ENCODE measurements around the gene PKN1.

DNA sequence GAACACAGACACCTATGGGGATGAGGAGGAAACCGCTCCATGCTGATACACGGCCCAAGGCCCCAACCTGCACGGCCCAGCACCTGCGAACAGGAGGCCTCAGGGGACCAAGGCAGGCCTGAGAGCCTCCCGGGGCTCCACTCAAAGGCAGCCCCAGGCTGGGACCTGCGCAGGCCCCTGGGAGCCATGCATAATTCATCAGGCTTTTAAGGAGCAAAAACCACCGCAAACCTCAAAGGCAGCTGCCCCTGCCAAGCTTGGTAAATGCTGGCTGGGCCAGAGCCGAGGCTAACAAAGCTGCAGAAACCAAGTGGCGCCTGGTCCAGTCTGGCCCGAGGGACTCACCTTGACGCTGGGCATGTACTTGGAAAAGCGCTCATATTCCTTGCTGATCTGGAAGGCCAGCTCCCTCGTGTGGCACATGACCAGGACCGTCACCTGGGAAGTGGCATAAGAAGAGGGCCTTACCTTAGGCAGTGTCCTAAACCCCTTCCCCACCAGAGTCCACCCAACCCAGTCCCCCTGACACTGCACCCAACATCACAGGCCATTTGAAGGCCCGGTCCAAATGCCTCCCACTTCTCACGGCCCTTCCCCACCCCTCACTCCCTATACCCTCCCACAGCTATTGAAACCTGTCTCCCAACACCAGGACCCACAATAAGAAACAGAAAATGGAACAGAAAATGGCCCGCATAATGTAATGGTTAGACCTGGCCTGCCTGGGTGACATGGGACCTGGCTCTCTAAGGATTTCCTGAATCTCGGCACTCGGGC is 21.8 kb upstream of the PKN1 start:
- TF ChIP-seq, protein P1, sequence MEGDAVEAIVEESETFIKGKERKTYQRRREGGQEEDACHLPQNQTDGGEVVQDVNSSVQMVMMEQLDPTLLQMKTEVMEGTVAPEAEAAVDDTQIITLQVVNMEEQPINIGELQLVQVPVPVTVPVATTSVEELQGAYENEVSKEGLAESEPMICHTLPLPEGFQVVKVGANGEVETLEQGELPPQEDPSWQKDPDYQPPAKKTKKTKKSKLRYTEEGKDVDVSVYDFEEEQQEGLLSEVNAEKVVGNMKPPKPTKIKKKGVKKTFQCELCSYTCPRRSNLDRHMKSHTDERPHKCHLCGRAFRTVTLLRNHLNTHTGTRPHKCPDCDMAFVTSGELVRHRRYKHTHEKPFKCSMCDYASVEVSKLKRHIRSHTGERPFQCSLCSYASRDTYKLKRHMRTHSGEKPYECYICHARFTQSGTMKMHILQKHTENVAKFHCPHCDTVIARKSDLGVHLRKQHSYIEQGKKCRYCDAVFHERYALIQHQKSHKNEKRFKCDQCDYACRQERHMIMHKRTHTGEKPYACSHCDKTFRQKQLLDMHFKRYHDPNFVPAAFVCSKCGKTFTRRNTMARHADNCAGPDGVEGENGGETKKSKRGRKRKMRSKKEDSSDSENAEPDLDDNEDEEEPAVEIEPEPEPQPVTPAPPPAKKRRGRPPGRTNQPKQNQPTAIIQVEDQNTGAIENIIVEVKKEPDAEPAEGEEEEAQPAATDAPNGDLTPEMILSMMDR (IDR thresholded peaks at IDR 0.05 in 2 of 3, conservative IDR thresholded peaks at IDR 0.05 in 1 of 3; ENCODE audit: control insufficient read depth in 2 of 3, extremely low read depth in 1 of 3, insufficient read depth in 1 of 3, low read depth in 3 of 3, low read length in 3 of 3) = no peak
- TF ChIP-seq, protein P2, sequence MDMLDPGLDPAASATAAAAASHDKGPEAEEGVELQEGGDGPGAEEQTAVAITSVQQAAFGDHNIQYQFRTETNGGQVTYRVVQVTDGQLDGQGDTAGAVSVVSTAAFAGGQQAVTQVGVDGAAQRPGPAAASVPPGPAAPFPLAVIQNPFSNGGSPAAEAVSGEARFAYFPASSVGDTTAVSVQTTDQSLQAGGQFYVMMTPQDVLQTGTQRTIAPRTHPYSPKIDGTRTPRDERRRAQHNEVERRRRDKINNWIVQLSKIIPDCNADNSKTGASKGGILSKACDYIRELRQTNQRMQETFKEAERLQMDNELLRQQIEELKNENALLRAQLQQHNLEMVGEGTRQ (IDR thresholded peaks at IDR 0.05; ENCODE audit: borderline replicate concordance, low read depth, low read length) = no peak
- no peak for TF ChIP-seq RFX5 (IDR thresholded peaks at IDR 0.05; ENCODE audit: low read depth, low read length)
- TF ChIP-seq POLR2A (IDR thresholded peaks at IDR 0.05; ENCODE audit: low read depth, low read length) = peak; percentile 36

All from GM12878 (cell line).